HepG2 (cell line): ENCODE measurements around the gene IZUMO4. TPM values are rescaled to one million over a fixed set of nuclear protein-coding genes. Genes with fewer than 3 reads are reported as not detected.
"Not testable (repeated sequence)": the region's sequence is repeated elsewhere in the genome, so short reads cannot be mapped to it uniquely, and the experiment has no call there.

Experiments used
- ATAC-seq: fragments of 200-7000 bp; cut with Tn5 transposase; 3 replicates; pipeline ENCODE4 v1.9.1; 2020; ENCODE audit warnings: mild to moderate bottlenecking, moderate library complexity
- BruUV-seq: library from RNA; stranded (reverse); fragments of 400-500 nt; replicated peaks from 2 replicates; lab custom pipeline; 2021; lab: Mats Ljungman, UMichigan
- CTCF ChIA-PET: fragments of 300-600 bp; formaldehyde crosslinking; extraction: SDS; loops from one replicate; lab custom pipeline; 2021; ENCODE audit warnings: low total read pairs, inconsistent platforms, low intra/inter-chr PET ratio; lab: Yijun Ruan, JAX
- POLR2A ChIA-PET: fragments of 350-600 bp; sonication (Branson Sonifier 250); formaldehyde crosslinking; loops from one replicate; lab custom pipeline; 2020; ENCODE audit warnings: antibody characterized with exemption, inconsistent platforms; lab: Yijun Ruan, JAX
- DNase-seq: peaks from one replicate; pipeline ENCODE4 v3.0.0-alpha.2; 2015; ENCODE audit warnings: low spot score
- FAIRE-seq: peaks from 3 replicates; lab custom pipeline; 2011; peaks lifted over from hg19 to GRCh38; lab: Jason Lieb, UNC
- H2AFZ ChIP-seq: one replicate; pipeline ENCODE4 v1.6.1; 2011; ENCODE audit warnings: low read length, inconsistent platforms
- H3K27ac ChIP-seq: fragments of 300-600 bp; 3 replicates; pipeline ENCODE4 v1.8.0; 2011; ENCODE audit warnings: mixed run types, mild to moderate bottlenecking, mixed read lengths, low read length, inconsistent platforms; ENCODE audit not compliant: insufficient read depth; ENCODE audit errors: extremely low read length
- H3K27me3 ChIP-seq, 2 experiments: fragments of 200-600 bp in 1 of 2; 2 replicates in 1 of 2; 3 replicates in 1 of 2; pipeline versions ENCODE4 v1.6.0 to v1.8.0; 2011; ENCODE audit warnings: low read length in 2 of 2, mild to moderate bottlenecking in 2 of 2, moderate library complexity in 2 of 2, inconsistent platforms in 1 of 2; ENCODE audit not compliant: insufficient read depth in 2 of 2, control insufficient read depth in 1 of 2
- H3K36me3 ChIP-seq, 2 experiments: fragments of 200-600 bp in 1 of 2; replicated peaks in 1 of 2; 2 replicates in 1 of 2; 3 replicates in 1 of 2; pipeline versions ENCODE4 v1.5.1 to v1.8.0; 2011; ENCODE audit warnings: low read length in 2 of 2, inconsistent platforms in 1 of 2; ENCODE audit not compliant: insufficient read depth in 2 of 2, control insufficient read depth in 1 of 2
- H3K4me1 ChIP-seq: 2 replicates; pipeline ENCODE4 v1.5.1; 2012; ENCODE audit warnings: low read length, inconsistent platforms; ENCODE audit not compliant: insufficient read depth
- H3K4me2 ChIP-seq: 2 replicates; pipeline ENCODE4 v1.6.0; 2011; ENCODE audit warnings: low read depth, low read length, inconsistent platforms
- H3K4me3 ChIP-seq, 3 experiments: fragments of 200-600 bp in 1 of 3; sonication (generic), shearing (Covaris generic) in 1 of 3; replicated peaks in 1 of 3; 2 replicates each; pipeline ENCODE4 v1.5.1; 2011 to 2016; ENCODE audit warnings: low read length in 3 of 3, inconsistent platforms in 2 of 3, low read depth in 2 of 3, mild to moderate bottlenecking in 2 of 3, control low read depth in 1 of 3, mixed read lengths in 1 of 3; ENCODE audit not compliant: insufficient read depth in 1 of 3
- H3K79me2 ChIP-seq: one replicate; pipeline ENCODE4 v1.6.1; 2011; ENCODE audit warnings: low read length, inconsistent platforms; ENCODE audit not compliant: insufficient read depth
- H3K9ac ChIP-seq: 2 replicates; pipeline ENCODE4 v1.6.0; 2011; ENCODE audit warnings: mild to moderate bottlenecking, low read depth, low read length, inconsistent platforms; ENCODE audit not compliant: insufficient read depth
- H3K9me3 ChIP-seq: 2 replicates; pipeline ENCODE4 v1.5.1; 2012; ENCODE audit warnings: mild to moderate bottlenecking, low read length
- H4K20me1 ChIP-seq: 2 replicates; pipeline ENCODE4 v1.6.0; 2011; ENCODE audit warnings: inconsistent platforms, mild to moderate bottlenecking, low read length, moderate library complexity; ENCODE audit not compliant: insufficient read depth
- AGO2 ChIP-seq: fragments of 200-400 bp; formaldehyde crosslinking; optimal IDR thresholded peaks from 2 replicates; pipeline ENCODE3; 2017; ENCODE audit warnings: mild to moderate bottlenecking, low read depth, low read length, moderate library complexity
- GATA4 ChIP-seq: sonication (generic); IDR thresholded peaks from 2 replicates; pipeline ENCODE4 v1.6.1; 2016; ENCODE audit warnings: antibody characterized with exemption, low read depth, borderline replicate concordance
- GATAD1 ChIP-seq: IDR thresholded peaks from 2 replicates; pipeline ENCODE4 v1.6.1; 2016; ENCODE audit warnings: missing genetic modification reagents, missing compliant biosample characterization
- LCORL ChIP-seq, 2 experiments: fragments of 450-650 bp in 1 of 2; sonication (generic) in 1 of 2; formaldehyde crosslinking in 1 of 2; IDR thresholded peaks; 2 replicates each; pipeline versions ENCODE4 v1.5.0 to v1.6.1; 2017 to 2020; ENCODE audit warnings: antibody characterized with exemption in 1 of 2, missing genetic modification reagents in 1 of 2
- SAP130 ChIP-seq: IDR thresholded peaks from 2 replicates; pipeline ENCODE4 v1.6.1; 2016; ENCODE audit warnings: low read depth
- ZFYVE20 ChIP-seq: sonication (generic); formaldehyde crosslinking; IDR thresholded peaks from 2 replicates; pipeline ENCODE4 v1.8.0; 2023; ENCODE audit warnings: low read depth, mild to moderate bottlenecking, moderate library complexity, missing genetic modification reagents, borderline replicate concordance
- ZNF121 ChIP-seq: sonication (generic); formaldehyde crosslinking; IDR thresholded peaks from 2 replicates; pipeline ENCODE4 v1.5.0; 2020; ENCODE audit warnings: mild to moderate bottlenecking, missing genetic modification reagents
- ZNF253 ChIP-seq: sonication (generic); formaldehyde crosslinking; IDR thresholded peaks from 2 replicates; pipeline ENCODE4 v1.8.0; 2022; ENCODE audit warnings: mild to moderate bottlenecking, missing genetic modification reagents, borderline replicate concordance
- ZNF296 ChIP-seq: sonication (generic); formaldehyde crosslinking; conservative IDR thresholded peaks from 2 replicates; pipeline ENCODE4 v1.5.0; 2020; ENCODE audit warnings: mild to moderate bottlenecking, missing genetic modification reagents
- ZNF607 ChIP-seq: sonication (generic); formaldehyde crosslinking; IDR thresholded peaks from 2 replicates; pipeline ENCODE4 v1.5.1; 2020; ENCODE audit warnings: missing genetic modification reagents, mild to moderate bottlenecking, borderline replicate concordance
- ZNF646 ChIP-seq: sonication (generic); formaldehyde crosslinking; IDR thresholded peaks from 2 replicates; pipeline ENCODE4 v1.9.0; 2021; ENCODE audit warnings: mild to moderate bottlenecking, missing genetic modification reagents
- WGBS: methylation state at CpG from one replicate; pipeline ENCODE4 v1.1.6; 2017; ENCODE audit warnings: low lambda C conversion rate; 5-methylcytosine and 5-hydroxymethylcytosine counted together
- in situ Hi-C: cut with HindIII; loops from 2 replicates; pipeline ENCODE4 v1.10.0; 2017; ENCODE audit warnings: low pct_unique_long_range_greater_than_20kb; ENCODE audit not compliant: extremely low pct_ligation_motif_present
- intact Hi-C: fragments of 100-400 bp; cut with micrococcal nuclease; formaldehyde crosslinking; loops from one replicate; pipeline ENCODE4 v1.10.0; 2022; ENCODE audit not compliant: unreplicated experiment
- polyA plus RNA-seq, 8 experiments: library from polyadenylated mRNA; depleted of rRNA in 3 of 8; stranded (reverse) in 7 of 8; unstranded in 1 of 8; fragments of >200 nt; fragmentation: Illumina TruSeq in 4 of 8; extraction: Trizol in 4 of 8; gene quantifications; 2 replicates each; pipeline versions ENCODE4 v1.2.1 to v1.2.3, GENCODE V29; 2011 to 2016; ENCODE audit warnings: low read depth in 4 of 8, missing spikeins in 1 of 8, mixed read lengths in 1 of 8; ENCODE audit not compliant: insufficient read depth in 1 of 8
- total RNA-seq, 5 experiments: library from RNA; depleted of rRNA; stranded (reverse); fragments of >200 nt; fragmentation: Illumina TruSeq; extraction: Trizol; gene quantifications; 2 replicates each; pipeline ENCODE4 v1.2.3, GENCODE V29; 2016; ENCODE audit warnings: low read depth in 1 of 5

The IZUMO4 gene
- total and polyA plus RNA-seq, 2 of the 13 experiments (the other 11 are each of a cell fraction or from before 2014, with no cell fraction given): 0.77 to 3.9 TPM

DNA sequence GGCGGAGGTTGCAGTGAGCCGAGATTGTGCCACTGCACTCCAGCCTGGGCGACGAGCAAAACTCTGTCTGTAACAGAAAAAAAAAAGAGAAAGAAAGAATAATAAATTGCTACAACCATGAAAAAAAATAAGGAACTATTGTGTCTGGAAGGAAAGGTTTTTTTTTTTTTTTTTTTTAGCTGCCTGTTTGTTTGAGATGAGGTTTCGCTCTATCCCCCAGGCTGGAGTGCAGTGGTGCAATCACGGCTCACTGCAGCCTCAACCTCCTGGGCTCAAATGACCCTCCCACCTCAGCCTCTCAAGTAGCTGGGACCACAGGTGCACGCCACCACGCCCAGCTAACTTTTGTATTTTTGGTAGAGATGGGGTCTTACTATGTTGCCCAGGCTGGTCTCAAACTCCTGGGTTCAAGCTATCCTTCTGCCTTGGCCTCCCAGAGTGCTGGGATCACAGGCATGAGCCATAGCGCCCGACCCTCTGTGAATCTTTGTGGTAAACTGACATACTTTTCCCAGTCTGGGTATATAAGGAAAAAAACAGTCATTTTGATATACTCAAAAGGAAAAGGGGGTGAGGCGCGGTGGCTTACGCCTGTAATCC lies 4.7 kb upstream of the IZUMO4 start:
- H3K4me1 ChIP-seq: peaks cover 58% of the 10 kb centered on the region
- CTCF ChIA-PET, DNase-seq, ATAC-seq, BruUV-seq, H3K27ac ChIP-seq, H4K20me1 ChIP-seq, H3K79me2 ChIP-seq, FAIRE-seq, in situ Hi-C loops, H3K9ac ChIP-seq, H3K36me3 ChIP-seq, POLR2A ChIA-PET, H3K4me3 ChIP-seq, H3K4me2 ChIP-seq, H3K27me3 ChIP-seq, intact Hi-C loops, H2AFZ ChIP-seq, H3K9me3 ChIP-seq: not testable (repeated sequence)
- peak; percentile 25; the same call in 1 of the 2 replicates for TF ChIP-seq ZNF121 (CRISPR knock-in tag)
- WGBS: 97% methylated on average over 13 of the region's 13 CpGs

GRCh38 chr19:2096034-2096479 lies 658 bp upstream of the IZUMO4 start, which contains the start of gene MOB3A:
Gene MOB3A, minus strand, starts transcription at chr19:2096326. Its CDS starts 17,766 bp downstream, at chr19:2078560.
- intact Hi-C loops: no loop called here
- peak within 1 kb of the TSS; percentile 83 for H3K27ac ChIP-seq
- FAIRE-seq (no peak), DNase-seq (peak; percentile 79), ATAC-seq (peak; percentile 39)
- POLR2A ChIA-PET: no interaction called here
- peaks cover 8 to 16% of the 10 kb centered on the region in 2 experiments; a peak in 4 of 5 replicates for H3K36me3 ChIP-seq
- H3K79me2 ChIP-seq: peaks cover 7% of the 10 kb centered on the region
- peak within 1 kb of the TSS; percentile 73 to 86 (median 81) for H3K4me3 ChIP-seq
- CTCF ChIA-PET: no interaction called here
- no TSS peak for BruUV-seq
- H3K27me3 ChIP-seq: no peaks in the 10 kb centered on the region
- under 1% methylated on average over 41 of the region's 56 CpGs for WGBS
- H3K9ac ChIP-seq: peak within 1 kb of the TSS; percentile 77
- in situ Hi-C loops: no loop called here
- no peaks in the 10 kb centered on the region for H4K20me1 ChIP-seq
- peak within 1 kb of the TSS; percentile 99 for H3K4me2 ChIP-seq
- H2AFZ ChIP-seq: no peak within 1 kb of the TSS
- H3K4me1 ChIP-seq: peaks cover 25% of the 10 kb centered on the region
- H3K9me3 ChIP-seq: no peaks in the 10 kb centered on the region
- TF ChIP-seq ZNF253 (CRISPR knock-in tag) (no peak; the same call in 1 of the 2 replicates), ZNF607 (CRISPR knock-in tag) (peak; percentile 71; the same call in 1 of the 2 replicates), GATAD1 (peak; percentile 81), ZNF296 (no peak), SAP130 (CRISPR knock-in tag) (peak; percentile 92), LCORL (IDR thresholded peaks at IDR 0.05) (no peak), LCORL (CRISPR knock-in tag; IDR thresholded peaks at IDR 0.05) (no peak), ZNF646 (CRISPR knock-in tag) (no peak), AGO2 (peak; percentile 28), GATA4 (no peak), ZFYVE20 (CRISPR knock-in tag) (no peak)
